Hepatocyte (in vitro differentiated cells): ENCODE data around the gene DMD.

ENCODE experiments used
- CTCF ChIP-seq: fragments of 200-600 bp; sonication (generic); IDR thresholded peaks from 2 replicates; pipeline ENCODE4 v1.5.1; 2016; ENCODE audit warnings: antibody characterized with exemption, mild to moderate bottlenecking; ENCODE audit not compliant: poor library complexity
- EZH2 ChIP-seq: fragments of 200-600 bp; sonication (generic); IDR thresholded peaks from 2 replicates; pipeline ENCODE4 v1.6.1; 2016; ENCODE audit warnings: antibody characterized with exemption, mild to moderate bottlenecking, borderline replicate concordance

GRCh38 chrX:33183361-33183760 lies 28.0 kb downstream of the DMD start:
- no peak for TF ChIP-seq CTCF
- no peak for TF ChIP-seq EZH2
